Measurements from ENCODE around the gene RPRD1B. TPM values are rescaled to one million over a fixed set of nuclear protein-coding genes. Genes with fewer than 3 reads are reported as not detected.

Gene RPRD1B
- total and polyA plus RNA-seq, 2 experiments from 2014 or later = 7.3 to 24.3 TPM

DNA sequence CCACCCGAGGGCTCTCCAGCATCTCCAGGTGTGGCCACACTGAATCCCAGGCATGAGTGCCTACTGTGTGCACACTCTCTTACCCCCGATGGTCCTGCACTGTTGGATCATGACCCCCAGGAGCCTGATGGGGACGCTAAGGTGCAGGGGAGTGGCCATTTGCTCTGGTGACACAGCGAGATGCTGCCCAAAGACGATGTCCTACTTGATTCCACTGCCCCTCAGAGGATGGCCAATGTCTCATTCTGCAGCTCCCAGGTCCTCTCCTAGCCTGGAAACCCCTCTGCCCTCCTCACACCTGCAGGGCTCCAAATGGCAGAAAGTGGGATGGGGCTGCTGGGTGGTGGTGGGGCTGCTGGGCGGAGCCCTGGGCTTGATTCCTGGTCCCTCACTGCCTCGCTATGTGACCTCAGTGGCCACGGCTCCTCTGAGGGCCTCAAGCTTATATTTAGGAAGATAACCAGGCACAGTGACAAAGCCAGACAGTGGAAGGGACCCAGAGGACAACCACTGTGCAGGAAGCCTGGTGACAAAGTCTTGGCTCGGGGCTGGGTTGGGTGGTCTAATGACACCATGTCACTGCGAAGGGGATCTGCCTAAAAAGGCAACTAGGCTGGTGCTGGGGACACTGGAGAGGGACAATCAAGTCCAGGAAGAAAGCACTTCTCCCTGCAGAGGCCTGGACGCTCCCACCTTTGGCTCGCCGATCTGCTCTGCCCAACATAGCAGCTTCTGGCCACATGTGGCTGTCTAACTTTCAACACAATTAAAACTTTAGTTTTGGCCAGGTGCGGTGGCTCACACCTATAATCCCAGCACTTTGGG lies 103.1 kb downstream of the RPRD1B start:
- no peaks in the 10 kb centered on the region for H3K36me3 Mint-ChIP-seq (ENCODE audit: low read depth)

More for the DNA sequence above, 103.1 kb downstream of the RPRD1B start:
- no peak for TF ChIP-seq ZNF114 (CRISPR knock-in tag; IDR thresholded peaks at IDR 0.05)
- no peak for TF ChIP-seq POLR2AphosphoS5 (IDR thresholded peaks at IDR 0.05; ENCODE audit: low read depth)
- TF ChIP-seq, protein P1, sequence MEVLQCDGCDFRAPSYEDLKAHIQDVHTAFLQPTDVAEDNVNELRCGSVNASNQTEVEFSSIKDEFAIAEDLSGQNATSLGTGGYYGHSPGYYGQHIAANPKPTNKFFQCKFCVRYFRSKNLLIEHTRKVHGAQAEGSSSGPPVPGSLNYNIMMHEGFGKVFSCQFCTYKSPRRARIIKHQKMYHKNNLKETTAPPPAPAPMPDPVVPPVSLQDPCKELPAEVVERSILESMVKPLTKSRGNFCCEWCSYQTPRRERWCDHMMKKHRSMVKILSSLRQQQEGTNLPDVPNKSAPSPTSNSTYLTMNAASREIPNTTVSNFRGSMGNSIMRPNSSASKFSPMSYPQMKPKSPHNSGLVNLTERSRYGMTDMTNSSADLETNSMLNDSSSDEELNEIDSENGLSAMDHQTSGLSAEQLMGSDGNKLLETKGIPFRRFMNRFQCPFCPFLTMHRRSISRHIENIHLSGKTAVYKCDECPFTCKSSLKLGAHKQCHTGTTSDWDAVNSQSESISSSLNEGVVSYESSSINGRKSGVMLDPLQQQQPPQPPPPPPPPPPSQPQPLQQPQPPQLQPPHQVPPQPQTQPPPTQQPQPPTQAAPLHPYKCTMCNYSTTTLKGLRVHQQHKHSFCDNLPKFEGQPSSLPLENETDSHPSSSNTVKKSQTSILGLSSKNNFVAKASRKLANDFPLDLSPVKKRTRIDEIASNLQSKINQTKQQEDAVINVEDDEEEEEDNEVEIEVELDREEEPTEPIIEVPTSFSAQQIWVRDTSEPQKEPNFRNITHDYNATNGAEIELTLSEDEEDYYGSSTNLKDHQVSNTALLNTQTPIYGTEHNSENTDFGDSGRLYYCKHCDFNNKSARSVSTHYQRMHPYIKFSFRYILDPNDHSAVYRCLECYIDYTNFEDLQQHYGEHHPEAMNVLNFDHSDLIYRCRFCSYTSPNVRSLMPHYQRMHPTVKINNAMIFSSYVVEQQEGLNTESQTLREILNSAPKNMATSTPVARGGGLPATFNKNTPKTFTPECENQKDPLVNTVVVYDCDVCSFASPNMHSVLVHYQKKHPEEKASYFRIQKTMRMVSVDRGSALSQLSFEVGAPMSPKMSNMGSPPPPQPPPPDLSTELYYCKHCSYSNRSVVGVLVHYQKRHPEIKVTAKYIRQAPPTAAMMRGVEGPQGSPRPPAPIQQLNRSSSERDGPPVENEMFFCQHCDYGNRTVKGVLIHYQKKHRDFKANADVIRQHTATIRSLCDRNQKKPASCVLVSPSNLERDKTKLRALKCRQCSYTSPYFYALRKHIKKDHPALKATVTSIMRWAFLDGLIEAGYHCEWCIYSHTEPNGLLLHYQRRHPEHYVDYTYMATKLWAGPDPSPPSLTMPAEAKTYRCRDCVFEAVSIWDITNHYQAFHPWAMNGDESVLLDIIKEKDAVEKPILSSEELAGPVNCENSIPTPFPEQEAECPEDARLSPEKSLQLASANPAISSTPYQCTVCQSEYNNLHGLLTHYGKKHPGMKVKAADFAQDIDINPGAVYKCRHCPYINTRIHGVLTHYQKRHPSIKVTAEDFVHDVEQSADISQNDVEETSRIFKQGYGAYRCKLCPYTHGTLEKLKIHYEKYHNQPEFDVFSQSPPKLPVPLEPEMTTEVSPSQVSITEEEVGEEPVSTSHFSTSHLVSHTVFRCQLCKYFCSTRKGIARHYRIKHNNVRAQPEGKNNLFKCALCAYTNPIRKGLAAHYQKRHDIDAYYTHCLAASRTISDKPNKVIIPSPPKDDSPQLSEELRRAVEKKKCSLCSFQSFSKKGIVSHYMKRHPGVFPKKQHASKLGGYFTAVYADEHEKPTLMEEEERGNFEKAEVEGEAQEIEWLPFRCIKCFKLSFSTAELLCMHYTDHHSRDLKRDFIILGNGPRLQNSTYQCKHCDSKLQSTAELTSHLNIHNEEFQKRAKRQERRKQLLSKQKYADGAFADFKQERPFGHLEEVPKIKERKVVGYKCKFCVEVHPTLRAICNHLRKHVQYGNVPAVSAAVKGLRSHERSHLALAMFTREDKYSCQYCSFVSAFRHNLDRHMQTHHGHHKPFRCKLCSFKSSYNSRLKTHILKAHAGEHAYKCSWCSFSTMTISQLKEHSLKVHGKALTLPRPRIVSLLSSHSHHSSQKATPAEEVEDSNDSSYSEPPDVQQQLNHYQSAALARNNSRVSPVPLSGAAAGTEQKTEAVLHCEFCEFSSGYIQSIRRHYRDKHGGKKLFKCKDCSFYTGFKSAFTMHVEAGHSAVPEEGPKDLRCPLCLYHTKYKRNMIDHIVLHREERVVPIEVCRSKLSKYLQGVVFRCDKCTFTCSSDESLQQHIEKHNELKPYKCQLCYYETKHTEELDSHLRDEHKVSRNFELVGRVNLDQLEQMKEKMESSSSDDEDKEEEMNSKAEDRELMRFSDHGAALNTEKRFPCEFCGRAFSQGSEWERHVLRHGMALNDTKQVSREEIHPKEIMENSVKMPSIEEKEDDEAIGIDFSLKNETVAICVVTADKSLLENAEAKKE (CRISPR knock-in tag; IDR thresholded peaks at IDR 0.05) = no peak
- TF ChIP-seq CREB1 (CRISPR knock-in tag; IDR thresholded peaks at IDR 0.05; ENCODE audit: low read depth) = no peak
- no peak for TF ChIP-seq JUNB (IDR thresholded peaks at IDR 0.05; ENCODE audit: unreplicated experiment)
- TF ChIP-seq STAT1 (IDR thresholded peaks at IDR 0.05; ENCODE audit: unreplicated experiment) = no peak
- no peak for TF ChIP-seq ZNF331 (CRISPR knock-in tag; IDR thresholded peaks at IDR 0.05; ENCODE audit: low read depth)
- TF ChIP-seq REST (IDR thresholded peaks at IDR 0.05; ENCODE audit: unreplicated experiment) = no peak
- TF ChIP-seq ETS1 (IDR thresholded peaks at IDR 0.05) = no peak
- TF ChIP-seq EZH2phosphoT487 (IDR thresholded peaks at IDR 0.05; ENCODE audit: unreplicated experiment) = no peak
- TF ChIP-seq NANOG (IDR thresholded peaks at IDR 0.05; ENCODE audit: borderline replicate concordance) = no peak
- no peak for TF ChIP-seq EZH2 (IDR thresholded peaks at IDR 0.05; ENCODE audit: low read depth, unreplicated experiment)
- TF ChIP-seq, protein P2, sequence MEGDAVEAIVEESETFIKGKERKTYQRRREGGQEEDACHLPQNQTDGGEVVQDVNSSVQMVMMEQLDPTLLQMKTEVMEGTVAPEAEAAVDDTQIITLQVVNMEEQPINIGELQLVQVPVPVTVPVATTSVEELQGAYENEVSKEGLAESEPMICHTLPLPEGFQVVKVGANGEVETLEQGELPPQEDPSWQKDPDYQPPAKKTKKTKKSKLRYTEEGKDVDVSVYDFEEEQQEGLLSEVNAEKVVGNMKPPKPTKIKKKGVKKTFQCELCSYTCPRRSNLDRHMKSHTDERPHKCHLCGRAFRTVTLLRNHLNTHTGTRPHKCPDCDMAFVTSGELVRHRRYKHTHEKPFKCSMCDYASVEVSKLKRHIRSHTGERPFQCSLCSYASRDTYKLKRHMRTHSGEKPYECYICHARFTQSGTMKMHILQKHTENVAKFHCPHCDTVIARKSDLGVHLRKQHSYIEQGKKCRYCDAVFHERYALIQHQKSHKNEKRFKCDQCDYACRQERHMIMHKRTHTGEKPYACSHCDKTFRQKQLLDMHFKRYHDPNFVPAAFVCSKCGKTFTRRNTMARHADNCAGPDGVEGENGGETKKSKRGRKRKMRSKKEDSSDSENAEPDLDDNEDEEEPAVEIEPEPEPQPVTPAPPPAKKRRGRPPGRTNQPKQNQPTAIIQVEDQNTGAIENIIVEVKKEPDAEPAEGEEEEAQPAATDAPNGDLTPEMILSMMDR (conservative IDR thresholded peaks at IDR 0.05; ENCODE audit: low read depth in 2 of 2) = no peak
- no peaks in the 10 kb centered on the region for H3K27me3 ChIP-seq (ENCODE audit: insufficient read depth)
- ATAC-seq = no peak
- no peaks in the 10 kb centered on the region for H3K9me2 ChIP-seq (ENCODE audit: insufficient read depth)
- Mint-ChIP-seq H3K4me1 (peaks cover 3% of the 10 kb centered on the region; the same call in 2 of the 3 replicates), H3K27me3 (ENCODE audit: insufficient read depth, low read depth, poor library complexity) (peaks cover under 1% of the 10 kb centered on the region), H3K9me3 (no peaks in the 10 kb centered on the region; the same call in 2 of the 3 replicates), H3K27ac (no peak overlapping the region), H3K4me3 (no peak overlapping the region)
- H3K4me2 ChIP-seq = no peak overlapping the region
- no peak overlapping the region for H3K27ac ChIP-seq (ENCODE audit: low read depth)
- no peak overlapping the region for H2AFZ ChIP-seq
- H3K79me2 ChIP-seq (replicated peaks; ENCODE audit: insufficient read depth) = no peaks in the 10 kb centered on the region
- H3K36me3 ChIP-seq (ENCODE audit: insufficient read depth) = no peaks in the 10 kb centered on the region
- no peak overlapping the region for H3K4me3 ChIP-seq
- peaks cover 5% of the 10 kb centered on the region; the same call in 1 of the 2 replicates for H3K4me1 ChIP-seq (ENCODE audit: insufficient read depth)
- no peaks in the 10 kb centered on the region for H4K20me1 ChIP-seq (replicated peaks; ENCODE audit: insufficient read depth)
- no peaks in the 10 kb centered on the region for H3F3A ChIP-seq (replicated peaks; ENCODE audit: low read depth)
- no peak for DNase-seq (ENCODE audit: low spot score)
